Ectodermal cell (in vitro differentiated cells): Measurements from ENCODE around the gene MUSK.

ENCODE experiments used
- H3K27ac ChIP-seq: 2 replicates; pipeline ENCODE4 v1.7.0; 2013; ENCODE audit warnings: mild to moderate bottlenecking, low read depth, low read length; ENCODE audit not compliant: insufficient read depth, poor library complexity, severe bottlenecking
- H3K27me3 ChIP-seq: 2 replicates; pipeline ENCODE4 v1.7.0; 2013; ENCODE audit warnings: mild to moderate bottlenecking, low read length; ENCODE audit not compliant: insufficient read depth, control insufficient read depth, poor library complexity, severe bottlenecking
- H3K36me3 ChIP-seq: one replicate; pipeline ENCODE4 v1.7.0; 2013; ENCODE audit warnings: low read length; ENCODE audit not compliant: control insufficient read depth, insufficient read depth
- H3K4me1 ChIP-seq: one replicate; pipeline ENCODE4 v1.7.0; 2013; ENCODE audit warnings: low read length; ENCODE audit not compliant: control insufficient read depth, insufficient read depth
- H3K4me3 ChIP-seq: 2 replicates; pipeline ENCODE4 v1.7.0; 2013; ENCODE audit warnings: low read depth, low read length, control low read depth; ENCODE audit not compliant: insufficient read depth
- H3K9me3 ChIP-seq: 2 replicates; pipeline ENCODE4 v1.7.0; 2013; ENCODE audit warnings: mild to moderate bottlenecking, low read length, moderate library complexity; ENCODE audit not compliant: control insufficient read depth
- WGBS, 2 experiments: methylation state at CpG; one replicate each; pipeline ENCODE4 v1.1.7; 2013; ENCODE audit warnings: missing lambda C conversion rate in 2 of 2; 5-methylcytosine and 5-hydroxymethylcytosine counted together

The MUSK gene

DNA sequence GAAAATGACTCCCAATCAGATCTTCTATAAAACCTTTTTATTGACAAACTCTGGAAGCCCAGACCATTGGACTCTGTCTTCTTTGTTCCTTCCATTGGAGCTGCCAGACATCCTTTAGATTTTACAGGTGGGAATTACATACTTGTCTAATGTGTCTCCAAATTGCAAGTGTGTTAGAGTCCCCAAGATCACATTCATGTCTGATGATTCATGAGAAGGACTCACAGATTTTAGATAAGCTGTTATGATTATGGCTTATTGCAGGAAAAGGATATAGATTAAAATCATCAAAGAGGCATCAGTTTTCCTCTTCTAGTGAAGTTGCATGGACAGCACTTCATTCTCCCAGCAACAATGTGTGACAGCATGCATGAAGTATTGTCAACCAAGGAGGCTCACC lies 70.4 kb downstream of the MUSK start:
- Histone ChIP-seq H3K27me3 (no peaks in the 10 kb centered on the region), H3K27ac (no peak overlapping the region), H3K36me3 (no peaks in the 10 kb centered on the region), H3K4me3 (no peak overlapping the region), H3K9me3 (no peaks in the 10 kb centered on the region), H3K4me1 (peaks cover 5% of the 10 kb centered on the region)

DNA sequence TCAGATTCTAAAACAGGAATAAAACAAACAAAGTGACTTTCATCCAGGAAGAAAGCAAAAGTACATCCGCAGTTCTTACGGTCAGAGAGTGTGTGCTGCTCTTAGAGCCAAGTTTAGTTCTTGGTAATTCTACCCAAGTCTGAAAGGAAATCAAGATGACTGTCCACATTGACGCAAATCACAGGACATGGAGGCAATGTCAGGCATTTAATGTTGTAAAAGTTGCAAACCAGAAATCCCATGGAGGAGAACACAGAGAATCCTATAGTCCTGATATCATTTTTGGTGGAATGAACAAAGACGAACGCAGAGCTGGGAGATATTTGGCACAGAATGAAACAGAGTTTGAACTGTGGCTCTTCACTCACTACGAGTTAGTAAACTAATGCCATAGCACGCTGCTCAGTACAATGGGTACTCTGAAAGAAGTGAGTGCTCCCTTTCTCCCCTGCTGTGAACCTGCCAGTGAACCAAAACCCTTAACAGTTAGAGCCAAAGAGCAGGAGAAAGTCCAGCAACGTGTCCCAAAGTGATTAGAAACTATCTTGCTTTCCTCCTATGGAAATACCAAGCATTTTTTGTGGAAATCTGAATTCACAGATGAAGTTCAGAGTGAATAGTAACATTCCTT lies 74.3 kb downstream of the MUSK start:
- no peak overlapping the region for H3K4me3 ChIP-seq
- 56 to 57% methylated on average over 8 of the region's 8 CpGs for WGBS, 2 experiments
- no peak overlapping the region for H3K27ac ChIP-seq
- no peaks in the 10 kb centered on the region for H3K9me3 ChIP-seq
- peaks cover 15% of the 10 kb centered on the region for H3K4me1 ChIP-seq
- H3K36me3 ChIP-seq: no peaks in the 10 kb centered on the region
- no peaks in the 10 kb centered on the region for H3K27me3 ChIP-seq

GRCh38 chr9:110744715-110745384 lies 76.3 kb downstream of the MUSK start:
- 64 to 71% methylated on average over 3 to 4 of the region's 4 CpGs for WGBS, 2 experiments
- Histone ChIP-seq H3K4me1 (peaks cover 15% of the 10 kb centered on the region), H3K4me3 (no peak overlapping the region), H3K27me3 (no peaks in the 10 kb centered on the region), H3K36me3 (no peaks in the 10 kb centered on the region), H3K27ac (no peak overlapping the region), H3K9me3 (no peaks in the 10 kb centered on the region)

DNA sequence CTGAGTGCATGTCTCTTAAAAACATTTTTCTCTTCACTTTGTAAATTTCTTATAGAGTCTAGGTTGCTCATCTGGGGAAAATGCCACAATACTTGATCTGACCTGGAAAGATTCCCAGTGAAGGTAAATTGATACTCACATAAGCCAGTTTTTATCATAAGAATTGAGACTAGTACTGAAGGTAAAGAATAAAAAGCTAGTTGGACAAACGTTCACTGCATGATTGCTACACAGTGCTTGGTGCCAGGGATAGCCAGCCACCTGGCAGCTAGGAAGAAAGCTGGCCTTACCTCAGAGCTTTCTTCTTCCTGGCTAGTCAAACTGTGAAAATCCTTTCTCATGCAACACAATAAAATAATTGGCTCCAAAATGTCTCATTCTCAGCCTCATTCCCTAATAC lies 77.1 kb downstream of the MUSK start:
- no peak overlapping the region for H3K27ac ChIP-seq
- no peaks in the 10 kb centered on the region for H3K36me3 ChIP-seq
- WGBS, 2 experiments: 83 to 90% methylated on average over 1 of the region's 1 CpG
- peaks cover 15% of the 10 kb centered on the region for H3K4me1 ChIP-seq
- H3K9me3 ChIP-seq: no peaks in the 10 kb centered on the region
- no peaks in the 10 kb centered on the region for H3K27me3 ChIP-seq
- no peak overlapping the region for H3K4me3 ChIP-seq

- no peaks in the 10 kb centered on the region for H3K27me3 ChIP-seq
- peaks cover 15% of the 10 kb centered on the region for H3K4me1 ChIP-seq
- H3K36me3 ChIP-seq: no peaks in the 10 kb centered on the region
- no peak overlapping the region for H3K27ac ChIP-seq
- H3K4me3 ChIP-seq: no peak overlapping the region
- 87 to 93% methylated on average over 2 to 4 of the region's 4 CpGs for WGBS, 2 experiments
- no peaks in the 10 kb centered on the region for H3K9me3 ChIP-seq
Observed at GRCh38 chr9:110746211-110746930, 77.8 kb downstream of the MUSK start.

DNA sequence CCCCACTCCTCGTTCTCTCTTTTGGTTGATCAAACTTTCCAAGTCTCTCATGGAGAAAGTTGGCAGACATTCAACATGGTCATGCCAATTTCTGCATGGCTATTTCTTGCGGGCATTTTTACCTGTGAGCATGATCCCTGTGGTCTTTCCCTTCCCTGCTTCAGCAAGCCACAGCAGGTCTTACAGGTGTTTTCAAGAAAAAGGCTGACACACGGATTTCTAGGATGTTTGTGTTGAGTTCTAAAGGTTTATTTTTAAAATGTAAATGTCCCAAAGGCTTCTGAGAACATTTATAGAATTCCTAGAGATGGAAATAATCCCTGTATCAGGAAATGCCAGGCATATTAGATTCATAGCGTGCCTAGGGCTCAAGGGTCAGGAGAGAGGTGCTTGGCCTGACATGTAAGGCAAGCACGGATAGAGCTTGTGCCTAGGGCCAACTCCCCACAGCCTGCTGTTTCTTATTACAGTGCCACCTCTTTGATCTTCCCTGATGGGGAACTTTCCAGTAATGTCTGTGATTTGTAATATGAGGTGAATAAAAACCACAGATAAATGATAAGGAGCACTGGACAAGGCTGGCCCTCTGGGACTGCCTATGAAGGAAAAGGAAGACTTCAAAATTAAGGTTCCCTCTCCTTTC lies 79.8 kb downstream of the MUSK start:
- 85 to 89% methylated on average over 5 of the region's 5 CpGs for WGBS, 2 experiments
- Histone ChIP-seq H3K27me3 (no peaks in the 10 kb centered on the region), H3K36me3 (no peaks in the 10 kb centered on the region), H3K4me3 (no peak overlapping the region), H3K4me1 (peaks cover 10% of the 10 kb centered on the region), H3K27ac (no peak overlapping the region), H3K9me3 (no peaks in the 10 kb centered on the region)

GRCh38 chr9:110750272-110750671 lies 81.7 kb downstream of the MUSK start:
- H3K27me3 ChIP-seq: no peaks in the 10 kb centered on the region
- H3K27ac ChIP-seq: no peak overlapping the region
- 82 to 83% methylated on average over 1 of the region's 1 CpG for WGBS, 2 experiments
- peaks cover 2% of the 10 kb centered on the region for H3K4me1 ChIP-seq
- H3K36me3 ChIP-seq: no peaks in the 10 kb centered on the region
- no peaks in the 10 kb centered on the region for H3K9me3 ChIP-seq
- H3K4me3 ChIP-seq: no peak overlapping the region

- Histone ChIP-seq H3K36me3 (no peaks in the 10 kb centered on the region), H3K9me3 (no peaks in the 10 kb centered on the region), H3K4me1 (no peaks in the 10 kb centered on the region), H3K27me3 (no peaks in the 10 kb centered on the region), H3K27ac (no peak overlapping the region), H3K4me3 (no peak overlapping the region)
- WGBS, 2 experiments: 94% methylated on average over 4 of the region's 4 CpGs
Observed at GRCh38 chr9:110751971-110752370, 83.4 kb downstream of the MUSK start.

DNA sequence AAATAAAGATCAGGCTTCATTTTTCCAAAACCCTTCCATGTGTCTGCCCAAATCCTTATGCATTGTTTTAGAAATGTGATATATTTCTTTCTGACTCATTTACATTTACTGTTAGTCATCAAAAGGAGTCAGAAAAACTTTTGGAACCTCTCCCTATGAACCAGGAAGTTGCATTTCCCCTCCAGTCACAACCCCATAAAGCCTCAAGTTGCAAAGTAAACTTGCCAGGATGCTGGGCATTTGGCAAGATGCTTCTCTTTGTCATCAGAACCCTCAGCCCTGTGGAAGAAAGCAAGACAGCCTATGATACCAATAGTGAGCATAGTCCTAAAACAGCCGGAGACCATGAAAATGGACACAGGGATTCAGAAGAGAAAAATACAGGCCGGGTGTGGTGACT lies 84.2 kb downstream of the MUSK start:
- no peaks in the 10 kb centered on the region for H3K27me3 ChIP-seq
- no peak overlapping the region for H3K27ac ChIP-seq
- no peaks in the 10 kb centered on the region for H3K4me1 ChIP-seq
- no peaks in the 10 kb centered on the region for H3K36me3 ChIP-seq
- WGBS, 2 experiments: 89 to 90% methylated on average over 2 of the region's 2 CpGs
- no peaks in the 10 kb centered on the region for H3K9me3 ChIP-seq
- no peak overlapping the region for H3K4me3 ChIP-seq

DNA sequence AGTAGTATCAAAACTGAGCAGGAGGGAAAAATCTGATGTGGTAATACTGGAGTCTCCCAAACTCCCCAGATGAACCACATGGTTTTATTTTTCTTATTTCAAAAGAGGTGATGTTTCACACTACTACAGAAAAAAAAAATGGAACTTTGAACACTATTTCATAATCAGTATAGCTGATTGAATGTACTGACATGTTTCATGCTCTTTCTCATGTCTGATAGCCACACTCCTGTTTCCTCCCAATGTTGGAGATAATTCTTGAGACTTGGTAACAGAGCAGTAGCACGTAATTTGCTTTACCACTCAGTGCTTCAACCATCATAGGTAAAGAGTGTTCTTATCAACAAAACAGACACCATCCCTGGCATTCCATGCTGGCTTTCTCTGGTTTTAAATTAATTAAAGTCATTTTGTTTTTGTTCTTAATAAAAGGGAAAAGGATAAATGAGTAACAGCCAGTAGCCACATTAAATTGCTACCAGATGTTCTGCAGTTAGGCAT lies 85.2 kb downstream of the MUSK start:
- 94 to 100% methylated on average over 1 of the region's 1 CpG for WGBS, 2 experiments
- Histone ChIP-seq H3K9me3 (no peaks in the 10 kb centered on the region), H3K36me3 (no peaks in the 10 kb centered on the region), H3K4me1 (no peaks in the 10 kb centered on the region), H3K27ac (no peak overlapping the region), H3K4me3 (no peak overlapping the region), H3K27me3 (no peaks in the 10 kb centered on the region)
